ENCODE measurements around the gene NEK7. TPM values are rescaled to one million over a fixed set of nuclear protein-coding genes. Genes with fewer than 3 reads are reported as not detected.

Gene NEK7
- total and polyA plus RNA-seq, 2 of the 4 experiments (the other 2 are of a cell fraction): 89.0 to 467 TPM

- TF ChIP-seq, protein P1, sequence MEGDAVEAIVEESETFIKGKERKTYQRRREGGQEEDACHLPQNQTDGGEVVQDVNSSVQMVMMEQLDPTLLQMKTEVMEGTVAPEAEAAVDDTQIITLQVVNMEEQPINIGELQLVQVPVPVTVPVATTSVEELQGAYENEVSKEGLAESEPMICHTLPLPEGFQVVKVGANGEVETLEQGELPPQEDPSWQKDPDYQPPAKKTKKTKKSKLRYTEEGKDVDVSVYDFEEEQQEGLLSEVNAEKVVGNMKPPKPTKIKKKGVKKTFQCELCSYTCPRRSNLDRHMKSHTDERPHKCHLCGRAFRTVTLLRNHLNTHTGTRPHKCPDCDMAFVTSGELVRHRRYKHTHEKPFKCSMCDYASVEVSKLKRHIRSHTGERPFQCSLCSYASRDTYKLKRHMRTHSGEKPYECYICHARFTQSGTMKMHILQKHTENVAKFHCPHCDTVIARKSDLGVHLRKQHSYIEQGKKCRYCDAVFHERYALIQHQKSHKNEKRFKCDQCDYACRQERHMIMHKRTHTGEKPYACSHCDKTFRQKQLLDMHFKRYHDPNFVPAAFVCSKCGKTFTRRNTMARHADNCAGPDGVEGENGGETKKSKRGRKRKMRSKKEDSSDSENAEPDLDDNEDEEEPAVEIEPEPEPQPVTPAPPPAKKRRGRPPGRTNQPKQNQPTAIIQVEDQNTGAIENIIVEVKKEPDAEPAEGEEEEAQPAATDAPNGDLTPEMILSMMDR (conservative IDR thresholded peaks at IDR 0.05; ENCODE audit: low read depth, low read length): no peak
Measured at GRCh38 chr1:198158735-198159589, 2.2 kb downstream of the NEK7 start (continued).

- ATAC-seq (ENCODE audit: low read depth) (no peak), DNase-seq (peak; percentile 29)
- TF ChIP-seq CEBPB (IDR thresholded peaks at IDR 0.05; ENCODE audit: low read depth, low read length): no peak
- TF ChIP-seq RAD21 (IDR thresholded peaks at IDR 0.05; ENCODE audit: low read length): no peak
- no peak for TF ChIP-seq ELK1 (IDR thresholded peaks at IDR 0.05; ENCODE audit: borderline replicate concordance, low read depth, low read length)
- TF ChIP-seq SMC3 (IDR thresholded peaks at IDR 0.05; ENCODE audit: low read depth, low read length): no peak
- no peak for TF ChIP-seq MXI1 (IDR thresholded peaks at IDR 0.05; ENCODE audit: borderline replicate concordance, low read depth, low read length)
- TF ChIP-seq BHLHE40 (IDR thresholded peaks at IDR 0.05; ENCODE audit: low read depth, low read length): no peak
- TF ChIP-seq FOS (IDR thresholded peaks at IDR 0.05; ENCODE audit: low read depth, low read length): no peak
- TF ChIP-seq RFX5 (IDR thresholded peaks at IDR 0.05; ENCODE audit: low read depth, low read length): no peak
- TF ChIP-seq NFE2L2 (IDR thresholded peaks at IDR 0.05; ENCODE audit: low read depth, low read length): no peak
- H2BK20ac ChIP-seq (ENCODE audit: low read depth, low read length): no peak overlapping the region
- H4K20me1 ChIP-seq (ENCODE audit: insufficient read depth, low read length): peaks cover 19% of the 10 kb centered on the region; the same call in 1 of the 2 replicates
- ChIA-PET CTCF (interaction anchor here (0.6 to 0.7 kb wide), 2 partner anchors 146 to 345 kb away, joined by 3 read pairs; no protein-coding TSS in a partner anchor), POLR2A (ENCODE audit: unreplicated experiment) (no interaction called here)
- H3K27ac ChIP-seq (ENCODE audit: insufficient read depth, low read length): peak overlapping the region; percentile 53; the same call in 1 of the 2 replicates
- intact Hi-C loops (cut with micrococcal nuclease): no loop called here
- H3K4me2 ChIP-seq (ENCODE audit: low read depth, low read length): peak overlapping the region; percentile 81
- H3K36me3 ChIP-seq (ENCODE audit: control insufficient read depth, insufficient read depth, low read length): peaks cover 2% of the 10 kb centered on the region; the same call in 1 of the 2 replicates
- no peaks in the 10 kb centered on the region for H3K27me3 ChIP-seq (ENCODE audit: control insufficient read depth, insufficient read depth, low read length)
- H4K91ac ChIP-seq (ENCODE audit: insufficient read depth, low read depth, low read length): no peak overlapping the region
- peaks cover 5% of the 10 kb centered on the region; the same call in 1 of the 2 replicates for H3K4me1 ChIP-seq (ENCODE audit: control insufficient read depth, insufficient read depth, low read length)
- H3K9me3 ChIP-seq (ENCODE audit: control insufficient read depth, insufficient read depth, low read length): no peaks in the 10 kb centered on the region
- peak overlapping the region; percentile 8; the same call in 1 of the 2 replicates for H3K4me3 ChIP-seq (ENCODE audit: insufficient read depth, low read depth, low read length)
- in situ Hi-C loops (cut with MboI; ENCODE audit: low sequenced_read_pairs): no loop called here
- no peak overlapping the region for H2BK120ac ChIP-seq (ENCODE audit: low read depth, low read length)
- H3K23ac ChIP-seq (ENCODE audit: low read depth, low read length): peak overlapping the region; percentile 6; the same call in 1 of the 2 replicates
- dilution Hi-C loops (cut with HindIII; ENCODE audit: low sequenced_read_pairs, unreplicated experiment): no loop called here
- no peak overlapping the region for H2AK5ac ChIP-seq (ENCODE audit: low read depth, low read length)
- H2AK9ac ChIP-seq (replicated peaks; ENCODE audit: low read depth, low read length, poor library complexity): no peak overlapping the region
- 0 out of 4 replicates have a peak overlapping the region, but pooled peaks of 1 of the 2 experiments have one; percentile 47 for H4K8ac ChIP-seq (ENCODE audit: low read depth in 2 of 2, low read length in 2 of 2)
- H3K4ac ChIP-seq (ENCODE audit: low read depth, low read length): no peak overlapping the region
- WGBS, 2 experiments (ENCODE audit: extremely low coverage in 2 of 2, insufficient read length in 1 of 2): no CpG with 5 or more reads among the region's 7 CpGs
- peak overlapping the region; percentile 48; the same call in 1 of the 2 replicates for H3K18ac ChIP-seq (ENCODE audit: low read depth, low read length)
- no TSS peak for BruUV-seq (replicated peaks)
- no peak overlapping the region for H2AFZ ChIP-seq (replicated peaks; ENCODE audit: low read length, poor library complexity)
- peaks cover 6% of the 10 kb centered on the region for H3K9me1 ChIP-seq (ENCODE audit: insufficient read depth, low read length)
- H3K56ac ChIP-seq (ENCODE audit: extremely low read depth, insufficient read depth, low read length): no peak overlapping the region; the same call in 1 of the 2 replicates
- H3K14ac ChIP-seq (replicated peaks; ENCODE audit: low read depth, low read length): no peak overlapping the region
- no peak overlapping the region for H2BK15ac ChIP-seq (ENCODE audit: low read depth, low read length)
- no peak overlapping the region for H4K5ac ChIP-seq (ENCODE audit: low read depth, low read length)
- peak overlapping the region; percentile 53 for H3K9ac ChIP-seq (ENCODE audit: low read depth, low read length)
- H3K79me1 ChIP-seq (ENCODE audit: low read depth in 1 of 2, low read length in 2 of 2): peaks cover 0 to 46% of the 10 kb centered on the region in 2 experiments; a peak in 2 of 4 replicates
- peak overlapping the region; percentile 85 for H2BK5ac ChIP-seq (ENCODE audit: low read depth, low read length, poor library complexity, severe bottlenecking)
Measured at GRCh38 chr1:198160222-198160621, 3.4 kb downstream of the NEK7 start.
